HT-29 (cell line): ENCODE results near the gene NCEH1. TPM values are rescaled to one million over a fixed set of nuclear protein-coding genes. Genes with fewer than 3 reads are reported as not detected.
A peak's percentile ranks its signal among the peaks of the same experiment; 100 is the strongest.
"Not testable (repeated sequence)": the region's sequence is repeated elsewhere in the genome, so short reads cannot be mapped to it uniquely, and the experiment has no call there.

Experiments
- DNase-seq: peaks from one replicate; pipeline ENCODE4 v3.0.0-alpha.2; 2015; ENCODE audit warnings: low spot score
- total RNA-seq: library from RNA; depleted of rRNA; stranded (reverse); fragments of >200 nt; shearing (Covaris generic); gene quantifications from 2 replicates; pipeline ENCODE4 v1.2.3, GENCODE V29; 2014; rRNA removed

Gene NCEH1
- 11.5 and 11.9 TPM in 2 replicates for total RNA-seq

- peak; percentile 99 for DNase-seq
Measured at GRCh38 chr3:172710664-172711453, at the start of gene NCEH1. NCEH1 (minus strand) TSS chr3:172711067; CDS start chr3:172710984, 83 bp downstream.

GRCh38 chr3:172760416-172760815 is 49.5 kb upstream of the NCEH1 start:
- not testable (repeated sequence) for DNase-seq

GRCh38 chr3:172753125-172753524 is 42.3 kb upstream of the NCEH1 start:
- no peak for DNase-seq

- DNase-seq: no peak
Measured at GRCh38 chr3:172752651-172753050, 41.8 kb upstream of the NCEH1 start.

- peak; percentile 72 for DNase-seq
Measured at GRCh38 chr3:172751175-172751704, 40.4 kb upstream of the NCEH1 start.

- DNase-seq: peak; percentile 100
Measured at GRCh38 chr3:172750368-172751174, 39.7 kb upstream of the NCEH1 start, which contains the start of gene ECT2. ECT2 (plus strand) TSS chr3:172750726; CDS start chr3:172754531, 3,805 bp downstream.

GRCh38 chr3:172750069-172750367 is 39.2 kb upstream of the NCEH1 start:
- no peak for DNase-seq

GRCh38 chr3:172749230-172749965 is 38.5 kb upstream of the NCEH1 start:
- peak; percentile 91 for DNase-seq

- no peak for DNase-seq
Measured at GRCh38 chr3:172746475-172746874, 35.6 kb upstream of the NCEH1 start.

GRCh38 chr3:172739462-172739861 is 28.6 kb upstream of the NCEH1 start:
- DNase-seq: no peak

- no peak for DNase-seq
Measured at GRCh38 chr3:172735014-172735413, 24.1 kb upstream of the NCEH1 start.

GRCh38 chr3:172726380-172726779 is 15.5 kb upstream of the NCEH1 start:
- no peak for DNase-seq

- DNase-seq: not testable (repeated sequence)
Measured at GRCh38 chr3:172722536-172723040, 11.7 kb upstream of the NCEH1 start.

GRCh38 chr3:172717493-172718088 is 6.7 kb upstream of the NCEH1 start:
- peak; percentile 46 for DNase-seq

GRCh38 chr3:172716476-172716875 is 5.6 kb upstream of the NCEH1 start:
- DNase-seq: no peak

GRCh38 chr3:172713316-172713715 is 2.4 kb upstream of the NCEH1 start:
- no peak for DNase-seq

- DNase-seq: peak; percentile 88
Measured at GRCh38 chr3:172711454-172711795, 558 bp upstream of the NCEH1 start.

GRCh38 chr3:172709774-172710663 is 848 bp downstream of the NCEH1 start:
- peak; percentile 58 for DNase-seq

- DNase-seq: no peak
Measured at GRCh38 chr3:172708921-172709773, 1.7 kb downstream of the NCEH1 start.
